Stimulated activated CD4-positive, alpha-beta T cell treated with anti-CD3 and anti-CD28 coated beads, TNF-alpha, amount 100 ng/mL, for 1 hour (primary cell): ENCODE results near the gene CDC5L.
A peak's percentile ranks its signal among the peaks of the same experiment; 100 is the strongest.

Source experiments
- DNase-seq, 3 donors: peaks; one replicate each; pipeline ENCODE4 v3.0.0-alpha.2; 2020; ENCODE audit warnings: low read depth in 3 of 3, low spot score in 1 of 3

CDC5L gene

DNA sequence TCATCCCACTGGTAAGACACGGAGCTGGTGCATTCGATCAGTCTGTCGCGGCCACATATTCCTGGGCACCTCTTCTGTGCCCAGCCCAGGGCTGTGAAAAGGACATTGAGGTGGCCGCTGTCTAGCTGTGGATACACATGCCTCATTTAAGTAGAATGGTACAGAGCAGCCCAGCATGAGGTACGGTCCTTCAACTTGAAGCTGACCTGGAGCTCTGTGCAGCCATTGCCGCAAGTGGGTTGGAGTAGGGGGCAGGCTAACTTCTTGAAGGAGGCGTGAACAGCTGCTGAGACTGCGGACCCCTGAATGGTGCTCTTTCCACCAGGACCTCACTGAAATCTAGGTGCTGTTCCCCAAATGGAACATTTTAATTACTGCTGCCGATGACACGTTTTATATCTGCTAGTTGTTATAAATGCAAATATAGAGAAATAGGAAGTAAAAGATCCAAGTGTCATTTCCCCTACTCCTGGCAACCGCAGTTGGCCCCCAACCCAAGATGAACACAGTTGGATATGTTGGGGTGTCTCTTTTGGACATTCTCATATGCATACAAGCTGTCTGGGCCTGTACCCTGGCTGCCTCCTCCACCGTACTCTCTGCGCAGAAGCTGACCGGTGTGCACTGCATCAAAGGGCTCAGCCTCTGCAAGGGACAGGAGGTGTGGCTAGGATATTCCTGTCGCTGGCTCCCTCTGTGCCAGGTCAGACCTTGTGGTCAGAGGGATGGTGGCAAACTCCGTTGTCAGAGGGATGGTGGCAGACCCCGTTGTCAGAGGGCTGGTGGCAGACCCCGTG lies 86.1 kb downstream of the CDC5L start:
- DNase-seq, result no peak

DNA sequence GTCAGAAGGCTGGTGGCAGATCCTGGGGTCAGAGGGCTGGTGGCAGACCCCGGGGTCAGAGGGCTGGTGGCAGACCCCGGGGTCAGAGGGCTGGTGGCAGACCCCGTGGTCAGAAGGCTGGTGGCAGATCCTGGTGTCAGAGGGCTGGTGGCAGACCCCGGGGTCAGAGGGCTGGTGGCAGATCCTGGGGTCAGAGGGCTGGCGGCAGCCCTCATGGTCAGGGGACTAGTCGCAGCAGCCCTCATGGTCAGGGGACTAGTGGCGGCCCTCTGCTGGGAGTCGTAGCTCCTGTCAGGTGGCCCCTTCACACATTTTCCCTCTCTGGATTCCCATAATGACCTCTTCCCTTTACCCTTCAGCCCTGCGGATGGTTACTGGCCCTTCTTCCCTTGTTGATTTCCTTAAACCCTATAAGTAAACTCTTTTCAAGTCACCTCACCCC lies 86.7 kb downstream of the CDC5L start:
- no peak for DNase-seq

DNA sequence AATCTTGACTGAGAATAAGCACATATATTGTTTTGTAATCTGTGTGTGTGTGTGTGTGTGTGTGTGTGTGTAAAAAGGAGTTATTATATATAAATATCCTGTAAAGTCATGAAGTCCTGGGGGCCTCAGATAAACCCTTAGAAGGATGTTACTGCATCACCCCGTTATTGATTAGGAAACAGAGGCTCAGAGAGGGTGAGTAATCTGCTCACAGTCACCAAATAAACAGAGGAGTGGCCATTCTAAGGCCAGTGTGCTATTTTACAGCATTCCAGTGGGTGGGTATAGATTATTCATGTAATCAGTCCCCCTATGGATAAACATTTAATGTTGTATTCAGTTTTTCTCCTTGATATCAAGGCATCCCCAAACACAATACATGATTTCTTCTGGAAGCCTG lies 87.1 kb downstream of the CDC5L start:
- DNase-seq, result no peak

DNA sequence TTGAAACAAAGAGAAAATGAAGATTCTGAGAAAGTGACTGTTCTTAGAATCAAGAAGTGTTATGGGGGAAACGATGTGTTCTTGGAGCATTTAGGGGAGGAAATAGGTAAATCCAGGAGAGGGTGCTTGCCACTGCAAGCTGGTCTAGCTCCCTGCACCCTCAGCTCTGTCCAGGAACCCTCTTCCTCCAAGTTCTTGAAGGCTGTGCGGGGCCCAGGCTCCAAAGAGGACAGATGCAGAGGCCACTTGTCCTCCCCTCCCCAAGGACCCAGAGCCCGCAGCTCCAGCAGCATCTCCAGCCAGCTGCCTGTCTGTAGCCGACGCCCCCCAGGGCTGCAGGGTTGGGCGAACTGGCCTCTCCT lies 87.9 kb downstream of the CDC5L start:
- no peak for DNase-seq

DNA sequence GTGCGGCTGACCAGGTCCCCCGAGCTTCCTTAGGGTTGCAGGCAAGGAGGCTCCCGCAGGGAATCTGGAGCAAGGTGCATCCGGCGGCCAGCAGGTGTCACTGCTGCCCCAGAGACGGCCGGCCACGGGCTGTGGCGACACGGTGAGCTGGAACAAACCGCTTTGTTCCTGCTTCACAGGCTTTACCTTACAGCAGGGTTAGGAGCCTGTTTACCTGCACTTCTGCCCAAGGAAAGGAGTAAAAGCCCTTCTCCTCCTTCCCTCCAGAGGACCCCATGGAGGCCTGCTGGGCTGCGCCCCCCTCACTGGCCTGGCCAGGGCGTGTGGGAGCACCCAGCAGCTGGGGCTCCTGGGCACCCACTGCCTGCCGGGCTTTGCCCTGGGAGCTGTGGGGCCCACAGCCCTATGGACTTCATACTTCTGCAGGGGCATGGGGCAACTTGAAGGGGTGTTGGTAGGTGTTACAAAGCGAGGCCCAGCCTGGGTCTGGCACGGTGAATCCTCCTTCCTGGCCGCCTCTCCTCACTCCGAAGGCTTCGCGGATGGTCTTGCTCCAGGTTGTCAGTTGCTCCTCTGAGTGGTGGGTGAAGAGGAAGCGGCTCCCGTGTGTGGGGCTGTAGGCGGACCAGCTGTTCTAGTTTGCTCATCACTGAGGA lies 88.4 kb downstream of the CDC5L start:
- peak; percentile 15 to 54 (median 40) for DNase-seq

DNA sequence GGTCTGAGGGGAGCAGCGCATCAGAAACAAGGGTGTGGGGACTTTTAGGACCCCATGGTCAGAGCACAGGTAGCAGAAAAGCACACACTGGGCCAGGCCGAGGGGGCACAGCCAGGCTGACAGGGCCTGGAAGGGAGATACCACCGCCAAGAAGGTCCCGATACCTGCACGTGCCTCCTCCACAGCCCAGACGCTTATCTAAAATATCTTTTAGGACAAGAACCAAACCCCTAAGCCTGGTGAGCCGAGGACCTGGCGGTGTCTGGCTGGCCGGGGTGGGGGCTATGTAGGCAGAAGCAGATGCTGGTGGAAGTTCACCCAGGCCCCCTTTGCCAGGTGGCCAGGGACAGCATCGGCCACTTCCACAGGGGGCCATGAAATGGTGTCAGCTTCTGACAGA lies 89.3 kb downstream of the CDC5L start:
- no peak for DNase-seq

DNA sequence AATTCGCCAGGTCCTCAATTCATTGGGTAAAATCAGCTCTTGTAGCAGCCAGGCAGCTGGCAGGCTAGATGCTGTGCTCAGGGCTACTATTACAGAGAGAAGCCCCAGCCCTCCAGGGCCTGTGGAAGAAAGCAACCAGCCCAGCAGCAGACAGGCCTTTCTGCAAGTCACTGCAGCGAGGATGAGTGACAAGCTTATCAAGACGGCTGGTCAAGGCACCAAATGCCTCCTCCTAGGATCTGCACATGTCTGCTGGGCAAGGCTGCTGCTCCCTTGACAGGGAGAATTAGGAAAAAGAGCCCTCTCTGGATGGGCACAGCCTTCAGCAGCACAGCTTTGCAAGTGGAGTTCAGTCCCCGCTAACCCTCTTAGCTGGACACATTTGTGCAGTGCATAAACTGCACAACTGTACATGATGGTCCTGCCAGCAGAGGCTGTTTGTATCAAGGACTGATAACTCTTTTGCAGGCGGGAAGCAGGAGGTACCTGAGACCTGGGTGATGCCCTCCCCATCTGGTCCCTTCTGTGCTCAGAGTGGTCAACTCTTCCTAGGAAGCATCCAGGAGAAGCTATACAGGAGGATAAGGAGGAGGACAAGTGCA lies 89.9 kb downstream of the CDC5L start:
- no peak for DNase-seq

DNA sequence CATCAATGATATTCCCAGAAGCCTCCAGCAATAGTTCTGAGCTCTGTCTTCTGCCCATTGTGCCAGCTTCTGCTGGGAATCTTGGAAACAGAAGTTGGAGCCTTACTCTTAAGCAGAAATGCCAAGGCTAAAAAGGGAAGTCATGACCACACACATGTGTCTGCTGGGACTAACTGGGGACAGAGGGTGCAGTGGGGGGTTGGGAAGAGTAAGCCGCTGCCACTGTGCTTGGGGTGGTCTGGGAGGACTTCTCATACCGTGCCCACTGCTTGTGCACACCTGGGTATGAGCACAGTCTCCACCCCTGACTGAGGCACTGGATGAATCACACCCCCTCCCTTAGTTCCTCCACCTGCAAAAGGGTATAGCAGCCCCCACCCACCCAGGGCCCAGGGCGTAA lies 90.7 kb downstream of the CDC5L start:
- no peak for DNase-seq

DNA sequence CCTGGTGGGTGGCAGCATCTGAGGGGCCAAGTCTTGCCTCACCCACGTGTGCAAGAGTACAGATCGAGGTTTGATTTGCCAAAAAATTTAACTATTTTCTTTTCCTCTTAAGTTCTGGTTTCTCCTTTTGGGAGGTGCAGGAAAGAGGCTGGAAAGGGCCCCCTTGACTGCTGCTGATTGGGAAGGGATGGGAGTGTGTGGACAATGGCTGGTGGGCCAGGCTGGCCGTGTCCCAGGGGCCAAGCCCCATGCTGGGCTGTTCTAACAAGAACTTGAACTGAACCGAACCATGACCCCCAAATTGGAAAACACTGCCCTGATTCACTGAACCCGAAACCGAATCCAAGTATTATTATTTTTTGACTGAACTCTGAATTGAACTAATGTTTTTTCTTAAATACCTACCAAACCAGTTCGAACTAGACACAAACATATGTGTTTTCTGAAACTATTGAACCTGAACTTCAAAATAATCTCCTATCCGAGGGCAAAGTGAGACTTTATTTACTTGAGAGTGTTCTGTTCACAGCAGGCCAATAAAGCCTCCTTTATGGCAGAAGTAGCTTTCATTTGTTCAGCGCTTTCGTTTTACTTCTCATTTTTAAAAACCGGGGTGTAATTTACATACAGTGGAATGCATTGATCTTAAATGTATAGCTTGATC lies 91.2 kb downstream of the CDC5L start:
- DNase-seq, result no peak

DNA sequence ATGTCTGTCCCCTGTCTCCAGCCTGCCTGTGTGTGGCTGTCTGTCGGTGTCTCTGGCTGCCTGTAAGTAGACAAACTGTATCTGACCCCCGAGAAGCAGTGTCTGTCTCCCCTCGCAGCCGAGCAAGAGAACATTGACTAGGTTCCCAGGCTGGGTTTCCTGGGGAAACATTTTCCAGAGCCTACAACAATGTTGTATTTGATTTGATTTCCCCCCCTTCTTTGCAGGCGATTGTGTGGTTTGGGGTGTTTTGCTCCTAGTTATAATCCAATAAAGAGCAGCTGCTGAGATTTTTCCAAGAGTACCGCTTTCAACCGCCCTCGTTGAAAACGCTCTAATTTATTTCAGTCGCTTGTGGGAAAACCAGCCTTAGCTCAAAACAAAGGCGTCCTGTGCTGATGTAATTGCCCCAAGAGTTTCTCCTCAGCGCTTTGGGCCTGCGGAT lies 92.6 kb downstream of the CDC5L start:
- DNase-seq, result no peak

DNA sequence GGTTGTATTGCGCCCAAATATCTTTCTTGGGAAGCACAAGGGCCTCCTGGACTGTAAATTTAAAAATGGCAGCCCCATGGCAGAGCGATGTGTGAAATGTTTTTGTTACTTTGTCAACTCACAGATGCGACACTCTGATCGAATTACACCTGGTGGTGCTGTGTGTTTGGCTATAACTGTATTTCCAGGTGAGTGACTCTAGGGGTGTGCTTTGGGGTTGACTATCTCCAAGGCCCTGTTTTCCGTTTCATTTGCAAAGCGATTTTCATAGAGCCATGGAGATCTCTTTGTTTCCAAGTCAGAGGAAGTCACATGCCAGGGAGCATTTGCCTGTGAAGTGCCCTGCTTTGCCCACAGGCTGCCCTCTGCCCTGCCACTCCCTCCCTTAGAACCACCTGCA lies 93.5 kb downstream of the CDC5L start:
- no peak for DNase-seq

DNA sequence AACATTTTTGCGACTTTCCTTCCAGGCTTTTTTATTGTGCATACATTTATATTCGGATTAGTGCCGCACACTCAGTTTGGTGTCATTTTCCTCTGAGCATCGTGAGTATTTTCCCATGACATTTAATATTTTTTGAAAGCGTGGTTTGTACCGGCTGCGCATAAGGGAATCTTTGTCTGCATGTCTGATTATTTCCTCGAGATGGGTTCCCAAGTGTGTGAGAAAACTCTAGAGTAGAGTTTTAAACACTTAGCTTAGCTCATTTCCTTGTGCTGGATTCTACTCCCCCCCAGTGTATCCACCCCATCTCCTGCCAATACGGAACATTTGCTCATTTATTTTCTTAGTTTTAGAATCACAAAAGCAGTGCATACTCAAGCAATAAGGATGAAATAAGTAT lies 94.3 kb downstream of the CDC5L start:
- DNase-seq, result no peak

DNA sequence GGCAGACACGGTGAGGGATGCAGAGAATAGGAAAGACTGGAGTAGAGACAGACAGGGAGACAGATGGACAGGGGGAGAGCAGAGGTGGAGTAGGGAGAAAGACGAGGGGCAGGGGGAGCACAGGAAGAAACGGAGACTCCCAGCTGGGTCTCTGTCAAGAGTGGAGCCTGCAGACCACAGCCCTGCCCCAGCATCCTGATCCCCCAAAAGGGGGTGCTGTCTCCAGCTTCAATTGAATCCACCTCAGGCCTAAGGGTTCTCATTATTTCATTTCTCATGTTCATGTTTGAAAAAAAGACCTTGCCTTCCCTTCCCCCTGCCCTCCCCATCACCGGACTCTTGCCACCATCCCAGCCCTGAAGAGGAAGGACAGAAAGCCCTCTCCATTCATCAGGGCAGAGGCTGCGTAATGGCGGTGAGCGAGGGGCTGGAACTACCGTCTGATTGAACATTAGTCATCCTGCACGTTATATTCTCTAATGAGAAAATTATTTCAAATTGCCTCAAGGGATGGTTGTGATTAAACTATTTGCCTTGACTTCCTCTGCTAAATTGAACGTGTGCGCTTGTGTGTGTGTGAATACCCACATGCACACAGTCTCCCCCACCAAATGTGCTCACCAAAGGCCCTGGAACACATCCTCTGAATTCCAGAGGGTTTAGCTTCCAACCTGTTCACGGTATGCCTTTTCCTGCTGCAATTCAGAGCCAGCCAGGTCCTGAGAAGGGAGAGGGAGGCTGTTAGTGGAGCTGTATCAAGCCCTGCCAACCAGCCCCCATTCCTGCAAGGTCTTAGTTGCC lies 98.3 kb downstream of the CDC5L start:
- no peak for DNase-seq

DNA sequence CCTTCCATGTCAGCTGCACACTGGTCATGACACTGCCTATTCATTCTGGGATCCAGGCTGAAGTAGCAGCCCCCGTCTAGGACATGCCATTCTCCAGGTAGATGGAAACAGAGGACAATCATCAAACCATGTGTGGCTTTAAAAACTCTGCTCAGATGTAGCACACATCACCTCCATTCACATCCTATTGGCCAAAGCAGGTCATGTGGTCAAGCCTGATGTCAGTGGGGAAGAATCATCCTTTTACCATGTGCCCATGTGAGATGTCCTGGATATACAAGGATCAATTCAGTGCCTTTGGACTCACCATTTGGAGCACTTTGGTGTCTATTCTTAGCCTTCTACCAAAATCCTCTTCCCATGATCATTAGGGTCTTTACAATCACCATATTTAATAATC lies 99.5 kb downstream of the CDC5L start:
- no peak for DNase-seq

DNA sequence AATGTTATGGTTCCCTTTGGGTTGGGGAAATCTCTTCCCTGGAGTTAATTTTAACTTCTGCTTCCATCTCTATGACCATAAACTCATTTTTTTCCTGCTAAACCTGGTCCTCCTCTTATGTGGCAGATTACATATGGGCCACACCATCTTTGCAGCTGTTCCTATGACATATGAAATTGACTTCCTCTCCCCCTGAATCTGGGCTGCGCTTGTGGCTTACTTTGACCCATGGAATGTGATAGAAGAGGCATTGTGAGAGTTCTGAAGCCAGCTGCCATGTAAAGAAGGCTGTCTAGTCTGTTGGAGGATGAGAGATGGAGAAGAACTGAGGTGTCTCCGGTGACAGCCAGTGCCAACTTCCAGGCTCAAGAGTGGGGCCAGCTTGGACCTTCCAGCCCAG lies 100.1 kb downstream of the CDC5L start:
- no peak for DNase-seq

DNA sequence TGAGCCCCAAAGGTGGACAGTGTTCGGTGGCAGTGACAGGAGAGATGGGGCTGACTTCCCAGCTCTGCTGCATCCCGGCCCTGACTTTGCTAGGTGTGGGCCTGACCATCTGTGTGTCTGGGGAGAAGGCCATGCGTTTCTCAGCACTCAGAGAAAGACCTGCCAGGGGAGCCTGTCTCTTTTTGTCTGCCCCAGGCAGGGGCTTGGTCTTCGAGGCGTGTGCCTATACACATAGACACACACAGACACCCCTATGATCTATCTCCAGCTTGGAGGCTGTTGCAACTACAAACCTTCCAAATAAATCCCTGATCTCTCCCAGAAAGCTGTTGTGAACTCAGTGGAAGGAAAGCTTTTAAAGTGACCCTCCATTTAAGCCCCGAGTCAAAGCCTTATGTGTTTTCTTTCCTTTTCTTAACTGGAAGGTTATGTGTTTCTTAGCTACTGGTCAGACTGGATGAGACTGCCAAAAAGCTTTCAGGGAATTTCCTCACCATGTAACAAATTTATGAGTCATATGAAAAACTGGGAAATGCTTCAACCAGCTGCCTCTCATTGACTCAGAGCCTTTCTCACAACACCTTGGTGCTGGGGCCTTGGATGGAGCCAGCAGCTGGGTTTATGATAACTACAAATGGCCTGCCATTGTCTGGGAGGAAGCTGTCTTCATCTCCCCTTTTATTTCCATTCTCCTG lies 102.6 kb downstream of the CDC5L start:
- no peak for DNase-seq

DNA sequence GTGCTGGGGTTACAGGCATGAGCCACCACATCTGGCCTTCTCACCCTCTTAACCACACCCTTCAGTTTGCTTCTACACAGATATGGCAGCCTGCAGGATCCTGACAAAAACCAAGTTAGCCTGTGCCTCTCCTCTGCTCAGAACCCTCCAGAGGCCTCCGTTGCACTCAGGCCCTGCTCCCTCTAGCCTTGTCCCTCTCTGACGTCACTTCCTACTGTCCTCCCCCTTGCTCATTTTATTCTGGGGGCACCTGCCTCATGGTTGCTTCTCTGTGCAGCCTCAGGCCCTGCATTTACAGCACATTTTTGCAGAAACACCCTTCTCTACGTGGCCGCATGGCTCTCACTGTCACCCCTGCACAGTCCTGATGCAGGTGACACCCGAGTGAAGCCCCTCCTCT lies 105.6 kb downstream of the CDC5L start:
- DNase-seq, result no peak

DNA sequence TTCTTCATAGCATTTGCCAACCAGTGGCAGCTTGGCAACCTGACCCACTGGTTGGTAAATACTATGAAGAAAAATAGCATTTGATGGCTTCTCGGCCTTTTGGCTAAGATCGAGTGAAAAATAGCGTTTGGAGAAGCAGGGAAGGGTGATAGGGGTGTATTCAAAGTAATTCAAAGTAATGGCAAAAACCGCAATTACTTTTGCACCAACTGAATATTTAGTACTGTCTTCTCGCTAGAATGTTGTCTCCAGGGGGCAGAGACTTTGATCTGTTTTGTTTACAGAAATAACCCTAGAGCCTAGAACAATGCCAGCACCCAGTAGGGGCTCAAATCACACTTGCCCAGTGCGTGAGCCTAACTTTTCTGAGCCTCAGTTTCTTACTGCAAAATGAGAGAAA lies 106.1 kb downstream of the CDC5L start:
- DNase-seq, result no peak

DNA sequence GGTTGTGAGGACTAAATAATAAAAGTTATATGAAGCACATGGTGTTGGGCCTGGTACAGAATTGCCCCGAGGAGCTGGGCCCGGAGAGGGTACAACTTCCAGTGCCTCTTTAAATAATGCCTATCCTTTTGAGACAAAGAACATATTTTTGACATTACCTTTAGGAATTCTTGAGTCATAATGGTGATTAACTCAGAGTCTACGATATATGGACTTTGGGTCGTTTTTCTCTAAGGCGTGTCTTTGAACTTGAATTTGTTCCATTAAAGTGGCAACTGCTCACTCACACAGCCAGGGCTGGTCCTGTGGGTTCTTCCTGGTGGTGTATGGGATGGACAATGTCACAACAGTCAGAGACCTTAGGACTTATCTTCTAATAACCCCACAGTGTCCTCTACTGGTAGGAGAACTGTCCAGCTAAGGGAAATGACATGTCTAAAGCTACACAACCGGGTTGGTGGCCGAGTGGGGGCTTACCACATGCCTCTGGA lies 106.5 kb downstream of the CDC5L start:
- no peak for DNase-seq
